ENCODE measurements around the gene SRA1. TPM values are rescaled to one million over a fixed set of nuclear protein-coding genes. Genes with fewer than 3 reads are reported as not detected.
A peak's percentile ranks its signal among the peaks of the same experiment; 100 is the strongest.

The SRA1 gene
- total RNA-seq, 2 donors from 2014 or later, result 50.8 to 61.1 TPM

GRCh38 chr5:140567871-140568270 lies 10.6 kb upstream of the SRA1 start:
- Mint-ChIP-seq H3K9me3 (no peaks in the 10 kb centered on the region), H3K27ac (peak overlapping the region; percentile 3), H3K4me1 (ENCODE audit: low read depth) (peaks cover 53% of the 10 kb centered on the region), H3K4me3 (peak overlapping the region in 1 of 2 donors; percentile 9), H3K36me3 (ENCODE audit: insufficient read depth in 2 of 2) (peaks cover 7 to 23% of the 10 kb centered on the region in 2 donors), H3K27me3 (ENCODE audit: low read depth) (no peaks in the 10 kb centered on the region)
- DNase-seq, result no peak
- no peak for ATAC-seq (replicated peaks in 1 of 2)

- Mint-ChIP-seq H3K27ac (peak overlapping the region; percentile 11), H3K9me3 (no peaks in the 10 kb centered on the region), H3K4me3 (peak overlapping the region; percentile 9 to 13), H3K36me3 (ENCODE audit: insufficient read depth in 2 of 2) (peaks cover 7 to 23% of the 10 kb centered on the region in 2 donors), H3K27me3 (ENCODE audit: low read depth) (no peaks in the 10 kb centered on the region), H3K4me1 (ENCODE audit: low read depth) (peaks cover 53% of the 10 kb centered on the region)
- ATAC-seq (replicated peaks in 1 of 2) (no peak), DNase-seq (no peak)
Observed at GRCh38 chr5:140567136-140567818, 10.0 kb upstream of the SRA1 start.

GRCh38 chr5:140566665-140567064 lies 9.4 kb upstream of the SRA1 start:
- no peaks in the 10 kb centered on the region for H3K27me3 Mint-ChIP-seq (ENCODE audit: low read depth)
- ATAC-seq (replicated peaks in 1 of 2), result no peak
- H3K27ac Mint-ChIP-seq, result peak overlapping the region; percentile 11
- peaks cover 7 to 23% of the 10 kb centered on the region in 2 donors for H3K36me3 Mint-ChIP-seq (ENCODE audit: insufficient read depth in 2 of 2)
- no peak for DNase-seq
- H3K4me3 Mint-ChIP-seq, result peak overlapping the region; percentile 9 to 13
- no peaks in the 10 kb centered on the region for H3K9me3 Mint-ChIP-seq
- peaks cover 53% of the 10 kb centered on the region for H3K4me1 Mint-ChIP-seq (ENCODE audit: low read depth)

- no peaks in the 10 kb centered on the region for H3K27me3 Mint-ChIP-seq (ENCODE audit: low read depth)
- no peaks in the 10 kb centered on the region for H3K9me3 Mint-ChIP-seq
- peak overlapping the region; percentile 94 to 98 for H3K4me3 Mint-ChIP-seq
- peaks cover 7 to 23% of the 10 kb centered on the region in 2 donors for H3K36me3 Mint-ChIP-seq (ENCODE audit: insufficient read depth in 2 of 2)
- H3K27ac Mint-ChIP-seq, result peak overlapping the region; percentile 99
- ATAC-seq (replicated peaks in 1 of 2), result no peak
- peaks cover 53% of the 10 kb centered on the region for H3K4me1 Mint-ChIP-seq (ENCODE audit: low read depth)
- no peak for DNase-seq
Observed at GRCh38 chr5:140565780-140566095, 8.5 kb upstream of the SRA1 start.

- no peak for ATAC-seq (replicated peaks in 1 of 2)
- H3K9me3 Mint-ChIP-seq, result no peaks in the 10 kb centered on the region
- H3K36me3 Mint-ChIP-seq (ENCODE audit: insufficient read depth in 2 of 2), result peaks cover 7 to 21% of the 10 kb centered on the region in 2 donors
- DNase-seq, result no peak
- H3K27me3 Mint-ChIP-seq (ENCODE audit: low read depth), result no peaks in the 10 kb centered on the region
- peak overlapping the region; percentile 99 for H3K27ac Mint-ChIP-seq
- H3K4me3 Mint-ChIP-seq, result peak overlapping the region; percentile 94 to 98
- H3K4me1 Mint-ChIP-seq (ENCODE audit: low read depth), result peaks cover 51% of the 10 kb centered on the region
Observed at GRCh38 chr5:140565024-140565779, 7.9 kb upstream of the SRA1 start.

GRCh38 chr5:140564196-140565023 lies 7.1 kb upstream of the SRA1 start, which contains the start of the genes APBB3 and SLC35A4:
Gene APBB3, minus strand, starts transcription at chr5:140564598. Its CDS starts 353 bp downstream, at chr5:140564245.
Gene SLC35A4, plus strand, starts transcription at chr5:140564828. Its CDS starts 2,342 bp downstream, at chr5:140567170.
- H3K9me3 Mint-ChIP-seq, result no peaks in the 10 kb centered on the region
- no peaks in the 10 kb centered on the region for H3K27me3 Mint-ChIP-seq (ENCODE audit: low read depth)
- H3K36me3 Mint-ChIP-seq (ENCODE audit: insufficient read depth in 2 of 2), result peaks cover 7 to 21% of the 10 kb centered on the region in 2 donors
- ATAC-seq (replicated peaks in 1 of 2) (peak; percentile 91 to 92), DNase-seq (peak; percentile 94 to 98)
- peaks cover 46% of the 10 kb centered on the region for H3K4me1 Mint-ChIP-seq (ENCODE audit: low read depth)
- peak within 1 kb of the TSS; percentile 94 to 98 for H3K4me3 Mint-ChIP-seq
- peak within 1 kb of the TSS; percentile 99 for H3K27ac Mint-ChIP-seq

GRCh38 chr5:140563596-140563995 lies 6.3 kb upstream of the SRA1 start:
- no peaks in the 10 kb centered on the region for H3K9me3 Mint-ChIP-seq
- DNase-seq (no peak), ATAC-seq (replicated peaks in 1 of 2) (no peak)
- peak overlapping the region; percentile 94 to 98 for H3K4me3 Mint-ChIP-seq
- peaks cover 38% of the 10 kb centered on the region for H3K4me1 Mint-ChIP-seq (ENCODE audit: low read depth)
- peak overlapping the region; percentile 86 for H3K27ac Mint-ChIP-seq
- H3K36me3 Mint-ChIP-seq (ENCODE audit: insufficient read depth in 2 of 2), result peaks cover 7 to 21% of the 10 kb centered on the region in 2 donors
- no peaks in the 10 kb centered on the region for H3K27me3 Mint-ChIP-seq (ENCODE audit: low read depth)

- no peak overlapping the region for H3K4me3 Mint-ChIP-seq
- ATAC-seq (replicated peaks in 1 of 2), result no peak
Observed at GRCh38 chr5:140561753-140562523, 4.7 kb upstream of the SRA1 start.

GRCh38 chr5:140560227-140560626 lies 3.0 kb upstream of the SRA1 start:
- ATAC-seq (replicated peaks in 1 of 2) (no peak), DNase-seq (no peak)
- H3K27ac Mint-ChIP-seq, result no peak overlapping the region
- peaks cover 5 to 11% of the 10 kb centered on the region in 2 donors for H3K36me3 Mint-ChIP-seq (ENCODE audit: insufficient read depth in 2 of 2)
- no peaks in the 10 kb centered on the region for H3K27me3 Mint-ChIP-seq (ENCODE audit: low read depth)
- H3K4me3 Mint-ChIP-seq, result no peak overlapping the region
- H3K4me1 Mint-ChIP-seq (ENCODE audit: low read depth), result peaks cover 29% of the 10 kb centered on the region
- no peaks in the 10 kb centered on the region for H3K9me3 Mint-ChIP-seq

More at GRCh38 chr5:140561753-140562523, 4.7 kb upstream of the SRA1 start:
- Mint-ChIP-seq H3K27me3 (ENCODE audit: low read depth) (no peaks in the 10 kb centered on the region), H3K27ac (no peak overlapping the region), H3K4me1 (ENCODE audit: low read depth) (peaks cover 30% of the 10 kb centered on the region), H3K36me3 (ENCODE audit: insufficient read depth in 2 of 2) (peaks cover 5 to 12% of the 10 kb centered on the region in 2 donors), H3K9me3 (no peaks in the 10 kb centered on the region)
- DNase-seq, result no peak

- H3K27ac Mint-ChIP-seq, result no peak overlapping the region
- H3K4me3 Mint-ChIP-seq, result no peak overlapping the region
Observed at GRCh38 chr5:140558542-140558941, 1.3 kb upstream of the SRA1 start.

GRCh38 chr5:140557965-140558364 lies 692 bp upstream of the SRA1 start:
- DNase-seq (no peak), ATAC-seq (replicated peaks in 1 of 2) (no peak)
- Mint-ChIP-seq H3K27me3 (ENCODE audit: low read depth) (no peaks in the 10 kb centered on the region), H3K27ac (peak overlapping the region; percentile 94), H3K4me3 (peak overlapping the region; percentile 88 to 91), H3K4me1 (ENCODE audit: low read depth) (peaks cover 46% of the 10 kb centered on the region), H3K36me3 (ENCODE audit: insufficient read depth in 2 of 2) (peaks cover 10 to 16% of the 10 kb centered on the region in 2 donors), H3K9me3 (no peaks in the 10 kb centered on the region)

More at GRCh38 chr5:140558542-140558941, 1.3 kb upstream of the SRA1 start:
- Mint-ChIP-seq H3K36me3 (ENCODE audit: insufficient read depth in 2 of 2) (peaks cover 5 to 13% of the 10 kb centered on the region in 2 donors), H3K27me3 (ENCODE audit: low read depth) (no peaks in the 10 kb centered on the region), H3K4me1 (ENCODE audit: low read depth) (peaks cover 40% of the 10 kb centered on the region), H3K9me3 (no peaks in the 10 kb centered on the region)
- ATAC-seq (replicated peaks in 1 of 2) (no peak), DNase-seq (no peak)

GRCh38 chr5:140556438-140556837 lies 835 bp downstream of the SRA1 start:
- peak overlapping the region; percentile 88 to 91 for H3K4me3 Mint-ChIP-seq
- peaks cover 59% of the 10 kb centered on the region for H3K4me1 Mint-ChIP-seq (ENCODE audit: low read depth)
- H3K36me3 Mint-ChIP-seq (ENCODE audit: insufficient read depth in 2 of 2), result peaks cover 14 to 18% of the 10 kb centered on the region in 2 donors
- no peak for DNase-seq
- no peaks in the 10 kb centered on the region for H3K9me3 Mint-ChIP-seq
- H3K27ac Mint-ChIP-seq, result peak overlapping the region; percentile 95
- ATAC-seq (replicated peaks in 1 of 2), result no peak
- H3K27me3 Mint-ChIP-seq (ENCODE audit: low read depth), result no peaks in the 10 kb centered on the region

Data from activated T-cell treated with anti-CD3 and anti-CD28 coated beads, Interleukin-2, amount 50 U/mL, for 72 hours (primary cell).